T47D (cell line): Measurements from ENCODE around the gene PFDN5.
A peak's percentile ranks its signal among the peaks of the same experiment; 100 is the strongest.

ENCODE experiments used
- DNase-seq, 2 experiments: peaks; one replicate each; pipeline versions ENCODE4 v3.0.0 to v3.0.0-alpha.2; 2011 to 2012; ENCODE audit warnings: low read depth in 1 of 2, low spot score in 1 of 2
- JUND ChIP-seq: IDR thresholded peaks from 2 replicates; pipeline ENCODE4 v1.6.1; 2012; ENCODE audit warnings: low read depth
- in situ Hi-C: cut with HindIII; loops from 2 replicates; pipeline ENCODE4 v1.10.0; 2016; ENCODE audit warnings: low sequenced_read_pairs, low pct_unique_long_range_greater_than_20kb

Gene PFDN5

GRCh38 chr12:53267999-53268629, 27.2 kb upstream of the PFDN5 start, which contains the start of gene ESPL1:
ESPL1 (plus strand) TSS chr12:53268299; CDS start chr12:53268767, 468 bp downstream.
- peak; percentile 83 to 85 for DNase-seq
- in situ Hi-C loops = no loop called here
- no peak for TF ChIP-seq JUND

GRCh38 chr12:53268630-53269562, 26.4 kb upstream of the PFDN5 start:
- in situ Hi-C loops = no loop called here
- DNase-seq = no peak
- TF ChIP-seq JUND = no peak

GRCh38 chr12:53274445-53274844, 20.9 kb upstream of the PFDN5 start:
- in situ Hi-C loops = no loop called here
- no peak for DNase-seq
- TF ChIP-seq JUND = no peak

- no peak for DNase-seq
- in situ Hi-C loops = no loop called here
- TF ChIP-seq JUND = no peak
Observed at GRCh38 chr12:53276511-53276910, 18.8 kb upstream of the PFDN5 start.

- in situ Hi-C loops = no loop called here
- TF ChIP-seq JUND = no peak
- DNase-seq = no peak
Observed at GRCh38 chr12:53277981-53278380, 17.4 kb upstream of the PFDN5 start.

DNA sequence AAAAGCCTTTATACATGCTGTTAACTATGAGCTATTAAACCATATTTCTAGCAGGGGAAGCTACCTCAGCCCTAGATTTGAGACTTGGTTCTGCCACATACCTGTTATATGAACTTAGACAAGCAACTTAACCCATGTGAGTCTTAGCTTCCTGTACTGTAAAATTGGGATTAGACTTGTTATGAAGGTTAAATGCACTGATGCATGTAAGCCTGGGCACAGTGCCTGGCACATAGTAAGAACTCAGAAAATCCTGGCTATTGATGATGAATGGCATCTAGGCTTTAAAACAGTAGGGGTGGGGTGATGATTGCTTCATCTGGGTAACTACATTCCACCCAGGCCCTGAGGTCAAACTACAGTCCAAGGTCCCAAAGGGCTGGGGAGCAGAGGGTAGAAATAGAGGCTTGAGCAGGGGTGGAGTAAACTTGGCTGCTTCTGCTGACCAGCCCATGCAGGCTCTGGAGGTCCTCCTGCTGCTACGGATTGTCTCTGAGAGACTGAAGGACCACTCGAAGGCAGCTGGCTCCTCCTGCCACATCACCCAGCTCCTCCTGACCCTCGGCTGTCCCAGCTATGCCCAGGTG, 16.0 kb upstream of the PFDN5 start:
- in situ Hi-C loops = no loop called here
- TF ChIP-seq JUND = no peak
- DNase-seq = no peak

GRCh38 chr12:53279888-53280498, 15.3 kb upstream of the PFDN5 start:
- peak in 1 of 2 experiments; percentile 61 for DNase-seq
- no peak for TF ChIP-seq JUND
- in situ Hi-C loops = no loop called here

DNA sequence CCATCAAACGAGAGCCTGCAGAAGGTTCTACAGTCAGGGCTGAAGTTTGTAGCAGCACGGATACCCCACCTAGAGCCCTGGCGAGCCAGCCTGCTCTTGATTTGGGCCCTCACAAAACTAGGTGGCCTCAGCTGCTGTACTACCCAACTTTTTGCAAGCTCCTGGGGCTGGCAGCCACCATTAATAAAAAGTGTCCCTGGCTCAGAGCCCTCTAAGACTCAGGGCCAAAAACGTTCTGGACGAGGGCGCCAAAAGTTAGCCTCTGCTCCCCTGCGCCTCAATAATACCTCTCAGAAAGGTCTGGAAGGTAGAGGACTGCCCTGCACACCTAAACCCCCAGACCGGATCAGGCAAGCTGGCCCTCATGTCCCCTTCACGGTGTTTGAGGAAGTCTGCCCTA, 8.9 kb upstream of the PFDN5 start:
- no peak for TF ChIP-seq JUND
- in situ Hi-C loops = no loop called here

DNA sequence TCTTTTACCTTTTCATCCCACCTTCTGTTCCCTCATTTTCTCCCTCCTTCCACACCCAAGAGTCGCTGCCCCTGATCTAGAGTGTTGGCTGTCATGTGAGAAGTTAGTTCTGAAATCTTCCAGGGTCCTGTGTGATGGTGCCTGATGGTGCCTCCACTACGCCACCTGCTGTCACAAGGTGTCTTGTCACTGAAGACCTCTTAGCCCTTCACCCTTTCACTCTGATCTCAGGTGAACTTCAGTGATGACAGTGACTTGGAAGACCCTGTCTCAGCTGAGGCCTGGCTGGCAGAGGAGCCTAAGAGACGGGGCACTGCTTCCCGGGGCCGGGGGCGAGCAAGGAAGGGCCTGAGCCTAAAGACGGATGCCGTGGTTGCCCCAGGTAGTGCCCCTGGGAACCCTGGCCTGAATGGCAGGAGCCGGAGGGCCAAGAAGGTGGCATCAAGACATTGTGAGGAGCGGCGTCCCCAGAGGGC, 7.6 kb upstream of the PFDN5 start:
- in situ Hi-C loops = no loop called here
- peak; percentile 70 to 71 for DNase-seq

More for the DNA sequence above, 8.9 kb upstream of the PFDN5 start:
- DNase-seq = no peak

GRCh38 chr12:53288322-53288721, 7.0 kb upstream of the PFDN5 start:
- in situ Hi-C loops = no loop called here
- no peak for TF ChIP-seq JUND
- DNase-seq = no peak

More for the DNA sequence above, 7.6 kb upstream of the PFDN5 start:
- no peak for TF ChIP-seq JUND

DNA sequence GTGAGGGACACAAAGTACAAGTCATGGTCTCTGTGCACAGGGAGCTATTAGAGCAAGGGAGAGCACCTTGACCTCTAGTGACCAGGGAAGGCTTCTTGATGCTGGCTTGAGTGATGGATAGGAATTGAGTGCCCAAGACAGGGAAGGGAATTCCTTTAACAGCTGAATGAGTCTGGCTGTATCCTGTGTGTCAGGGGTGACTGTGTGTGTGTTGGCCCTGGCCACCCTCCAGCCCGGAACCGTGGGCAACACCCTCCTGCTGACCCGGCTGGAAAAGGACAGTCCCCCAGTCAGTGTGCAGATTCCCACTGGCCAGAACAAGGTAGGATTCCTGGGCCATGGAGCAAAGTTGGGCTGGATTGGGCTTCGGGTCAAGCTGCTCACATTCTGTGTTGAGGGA, 5.5 kb upstream of the PFDN5 start:
- no peak for DNase-seq
- no peak for TF ChIP-seq JUND
- in situ Hi-C loops = no loop called here

- DNase-seq = no peak
- no peak for TF ChIP-seq JUND
- in situ Hi-C loops = no loop called here
Observed at GRCh38 chr12:53290661-53291060, 4.7 kb upstream of the PFDN5 start.
